Colon (tissue), 2 donors: ENCODE data around the gene STAMBP.
"Not testable (repeated sequence)": the region's sequence is repeated elsewhere in the genome, so short reads cannot be mapped to it uniquely, and the experiment has no call there.

ENCODE experiments used
- FAIRE-seq: peaks from 2 replicates; lab custom pipeline; 2012; peaks lifted over from hg19 to GRCh38; lab: Jason Lieb, UNC
- donor health status: control.
- donor health status: control.

The STAMBP gene

DNA sequence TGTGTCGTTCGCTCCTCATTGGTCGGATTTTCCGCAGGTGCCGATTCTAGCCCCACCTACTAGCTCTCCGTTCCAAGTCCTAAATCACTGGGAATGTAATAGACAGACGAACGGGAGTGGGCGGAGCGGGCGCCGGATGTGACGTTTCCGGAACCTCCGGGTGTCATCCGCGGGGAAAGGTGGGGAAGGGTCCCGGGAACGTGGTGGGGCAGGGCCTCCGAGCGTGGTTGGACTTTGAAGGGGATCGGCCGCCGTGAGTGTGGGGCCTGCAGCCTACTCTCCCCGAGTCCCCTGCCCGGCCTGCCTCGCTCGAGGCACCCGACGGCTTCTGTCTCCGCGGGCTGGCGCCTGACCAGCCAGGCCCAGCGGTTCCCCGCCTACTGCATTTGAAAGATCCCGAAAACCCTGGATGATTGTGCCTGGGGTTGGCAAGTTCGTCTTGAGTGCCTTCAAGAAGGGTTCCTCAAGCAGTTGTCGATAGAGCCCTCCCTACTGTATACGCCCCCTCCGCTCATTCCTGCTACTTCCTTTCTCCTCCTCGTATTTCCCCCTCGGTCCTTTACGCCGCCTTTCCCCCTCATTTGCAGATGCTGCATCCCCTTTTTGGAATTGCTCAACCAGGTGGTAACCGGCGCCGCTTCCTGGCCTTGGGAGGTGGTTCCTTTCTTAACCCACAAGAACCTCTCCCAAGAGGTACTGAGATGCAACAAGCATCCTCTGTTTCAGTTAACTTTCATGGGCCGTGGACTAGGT is at the start of gene STAMBP:
TSS of gene STAMBP (plus strand) at position 144 of the 753 bp plus-strand sequence. CDS start 1,896 bp downstream, outside the sequence.
- peak; percentile 49 for FAIRE-seq

DNA sequence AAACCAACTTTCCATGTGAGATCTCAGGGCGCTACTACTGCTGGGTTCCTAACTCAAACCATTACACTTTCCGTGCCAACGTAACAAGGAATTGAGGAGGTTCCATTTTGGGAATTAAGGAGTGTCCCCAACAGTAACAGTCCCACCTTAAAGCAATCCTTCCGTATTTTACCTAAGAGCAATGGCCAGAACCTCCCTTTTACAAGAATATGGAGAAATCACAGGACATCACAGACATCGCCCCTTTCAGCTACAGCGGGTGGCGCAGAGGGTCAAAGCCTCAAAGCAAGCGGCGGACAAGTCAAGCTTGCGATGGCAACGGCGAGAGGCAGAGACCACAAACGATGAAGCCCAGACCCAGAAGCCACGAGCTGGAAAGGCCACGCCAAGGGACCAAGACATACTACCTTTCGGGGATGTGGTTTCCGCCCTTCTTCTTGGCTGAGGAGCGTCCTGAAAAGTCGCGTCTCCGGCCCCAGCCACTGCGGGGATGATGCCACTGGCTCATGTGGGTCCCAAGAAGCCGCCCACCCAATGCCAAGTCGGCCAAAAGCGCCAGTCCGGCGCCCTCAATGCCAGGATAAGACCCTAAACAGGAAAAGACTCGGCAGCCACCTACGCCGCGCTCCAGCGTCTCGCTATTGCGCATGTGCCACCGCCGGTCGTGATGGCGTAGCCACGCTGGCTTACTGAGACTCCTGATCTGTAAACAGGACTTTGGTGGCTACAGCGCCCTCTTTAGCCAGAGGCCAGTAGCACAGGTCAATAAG is 49.1 kb upstream of the STAMBP start, which contains the start of gene DUSP11:
TSS of gene DUSP11 (minus strand) at position 637 of the 770 bp plus-strand sequence. CDS start at position 508, 129 bp downstream.
- no peak for FAIRE-seq

DNA sequence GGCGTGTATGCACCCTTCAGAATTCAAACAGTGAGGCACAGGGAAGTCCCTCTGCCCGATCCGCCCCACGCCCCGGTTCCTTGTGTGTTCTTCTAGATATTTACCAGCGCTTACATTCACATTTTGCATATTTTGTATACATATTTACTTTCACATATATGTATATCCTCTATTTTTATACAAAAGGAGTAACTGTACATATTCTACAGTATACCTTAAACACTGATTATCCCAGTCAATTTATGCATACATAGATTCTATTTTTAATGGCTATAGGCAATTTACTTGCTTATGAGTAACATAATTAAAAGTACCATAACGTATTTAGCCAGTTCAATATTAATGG is 48.6 kb upstream of the STAMBP start:
- no peak for FAIRE-seq

DNA sequence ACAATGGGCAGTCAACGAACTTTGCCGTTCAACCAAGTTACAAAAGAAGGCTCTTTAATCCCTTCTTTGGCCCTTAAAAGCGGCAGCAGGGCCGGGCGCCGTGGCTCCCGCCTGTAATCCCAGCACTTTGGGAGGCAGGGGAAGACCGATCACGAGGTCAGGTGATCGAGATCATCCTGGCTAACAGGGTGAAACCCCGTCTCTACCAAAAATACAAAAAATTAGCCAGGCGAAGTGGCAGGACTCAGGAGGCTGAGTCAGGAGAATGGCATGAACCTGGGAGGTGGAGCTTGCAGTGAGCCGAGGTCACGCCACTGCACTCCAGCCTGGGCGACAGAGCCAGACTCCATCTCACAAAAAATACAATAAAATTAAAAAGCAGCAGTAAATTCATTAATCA is 45.4 kb upstream of the STAMBP start:
- not testable (repeated sequence) for FAIRE-seq

DNA sequence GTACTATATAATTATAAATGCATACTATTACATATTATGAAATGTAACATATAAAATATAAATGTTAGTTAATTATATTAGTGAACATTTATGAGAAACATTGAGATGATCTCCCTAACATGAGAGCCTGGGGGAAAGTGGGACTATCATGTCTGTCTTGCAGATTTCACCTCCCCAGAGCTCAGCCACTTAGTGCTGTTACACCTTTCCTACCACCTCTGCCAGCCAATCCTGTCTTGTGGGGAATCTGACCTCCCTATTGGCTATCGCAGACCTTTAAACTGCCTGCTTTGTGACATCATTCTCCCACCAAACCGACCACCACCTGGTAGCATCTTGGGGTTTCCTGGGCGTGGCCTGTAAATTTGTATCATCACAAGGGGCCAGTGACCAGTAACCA is 44.9 kb upstream of the STAMBP start, which contains the start of gene C2orf78:
TSS of gene C2orf78 (plus strand) at position 301 of the 400 bp plus-strand sequence. CDS start 127 bp downstream, outside the sequence.
- not testable (repeated sequence) for FAIRE-seq

DNA sequence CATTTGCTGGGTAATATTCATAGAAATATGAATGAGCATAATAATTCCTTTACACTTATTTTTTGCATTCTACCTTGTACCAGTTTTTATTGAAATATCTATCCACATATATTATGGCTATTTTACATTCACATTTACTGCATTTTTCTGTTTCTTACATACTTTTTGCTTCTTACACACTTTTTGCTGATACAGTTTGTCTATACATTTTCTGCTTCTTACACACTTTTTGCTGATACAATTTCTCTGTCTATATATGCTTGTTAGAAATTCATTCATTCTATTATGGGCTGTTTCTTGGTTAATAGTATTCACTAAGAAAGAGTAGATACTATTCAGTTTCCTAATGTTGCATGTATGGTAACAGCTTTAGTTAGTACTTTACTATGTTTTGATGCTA is 16.9 kb upstream of the STAMBP start:
- no peak for FAIRE-seq

DNA sequence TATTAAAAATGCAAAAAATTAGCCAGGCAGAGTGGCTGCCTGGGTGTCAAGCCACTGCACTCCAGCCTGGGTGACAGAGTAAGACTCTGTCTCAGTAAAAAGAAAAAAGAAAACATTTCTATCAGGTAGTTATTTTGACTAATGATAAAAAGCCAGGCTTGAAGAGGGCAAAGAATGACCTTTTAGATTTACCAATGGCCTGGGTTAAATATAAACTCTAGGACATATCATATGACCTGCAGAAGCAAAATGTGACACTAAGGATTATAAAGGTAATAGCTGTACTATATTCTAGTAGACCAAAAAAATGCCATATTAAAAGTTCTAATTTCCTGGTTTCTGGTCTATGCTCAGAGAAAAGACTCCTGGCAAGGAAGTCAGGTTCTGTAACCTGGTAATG is 16.1 kb upstream of the STAMBP start:
- FAIRE-seq, result no peak

DNA sequence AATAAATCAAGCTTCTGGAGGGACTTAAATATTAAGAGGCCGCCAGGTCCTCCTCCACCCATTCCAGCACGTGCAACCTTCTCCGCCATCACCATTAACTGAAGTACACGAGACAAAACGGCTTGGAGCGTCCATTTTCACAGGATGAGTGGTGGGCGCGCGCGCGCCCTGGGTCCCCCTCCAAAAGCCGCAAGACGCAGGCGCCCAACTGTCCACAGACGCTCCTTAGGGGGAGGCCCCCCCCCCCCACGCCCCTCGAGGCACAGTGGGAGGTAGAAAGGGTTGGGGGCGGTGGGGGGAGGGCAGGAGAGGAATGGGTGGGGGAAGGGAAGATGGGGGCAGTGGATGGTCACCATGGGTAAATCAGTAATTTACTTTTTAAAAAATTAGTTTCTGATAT is 10.5 kb upstream of the STAMBP start:
- FAIRE-seq, result no peak

DNA sequence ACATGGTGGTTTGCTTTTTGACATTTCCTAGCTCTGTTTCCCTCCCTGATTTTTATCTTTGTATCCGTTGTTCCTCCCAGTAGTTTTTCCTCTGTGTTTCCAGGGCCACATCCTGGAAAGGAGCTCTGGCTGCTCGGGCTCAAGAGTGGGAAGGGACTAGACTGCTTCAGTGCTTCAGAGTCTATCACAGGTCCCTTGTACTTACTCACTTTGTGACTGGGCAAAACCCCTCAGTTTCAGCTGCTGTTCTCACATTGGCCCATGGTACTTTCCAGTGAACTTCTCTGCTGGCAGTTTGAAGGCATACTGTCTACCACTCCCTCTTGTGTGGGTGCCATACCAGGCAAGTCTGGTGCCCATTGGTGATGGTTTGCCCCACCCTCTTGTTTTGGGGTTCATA is 7.5 kb upstream of the STAMBP start:
- no peak for FAIRE-seq

DNA sequence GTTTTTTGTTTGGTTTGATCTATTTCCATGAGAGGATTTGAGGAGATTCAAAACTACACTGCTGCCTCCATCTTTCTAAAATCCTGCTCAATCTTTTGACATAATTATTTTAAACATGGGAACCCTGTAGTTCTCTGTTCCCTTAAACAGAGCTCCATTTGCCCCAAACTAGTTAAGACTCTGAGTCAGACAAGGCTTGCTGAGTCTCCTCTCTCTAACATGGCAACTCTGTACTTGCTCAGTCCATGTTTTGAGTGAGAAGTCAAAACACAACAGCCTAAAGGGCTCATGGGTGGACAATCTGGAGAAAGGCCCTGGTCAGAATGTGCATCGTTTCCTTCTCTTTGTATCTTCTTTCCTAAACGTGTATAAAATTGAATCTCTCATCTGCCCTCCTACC is 7.1 kb upstream of the STAMBP start:
- FAIRE-seq, result no peak

DNA sequence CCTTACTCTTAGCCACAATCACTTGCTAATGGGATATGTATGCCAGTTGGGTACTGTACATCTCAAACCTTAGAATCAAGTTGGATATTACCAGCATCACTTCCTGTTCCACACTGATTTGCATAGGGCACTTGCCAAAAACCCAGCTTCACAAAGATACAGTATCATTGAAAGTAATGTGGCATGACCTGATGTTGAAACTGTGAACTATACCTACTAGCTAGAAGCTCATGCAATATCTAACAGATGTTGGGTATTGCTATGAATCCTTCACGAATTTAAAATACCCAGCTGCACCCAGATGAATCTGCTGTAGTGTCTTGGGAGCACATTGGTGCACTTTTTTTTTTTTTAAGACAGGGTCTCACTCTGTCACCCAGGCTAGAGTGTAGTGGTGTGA is 6.5 kb upstream of the STAMBP start:
- FAIRE-seq, result no peak

DNA sequence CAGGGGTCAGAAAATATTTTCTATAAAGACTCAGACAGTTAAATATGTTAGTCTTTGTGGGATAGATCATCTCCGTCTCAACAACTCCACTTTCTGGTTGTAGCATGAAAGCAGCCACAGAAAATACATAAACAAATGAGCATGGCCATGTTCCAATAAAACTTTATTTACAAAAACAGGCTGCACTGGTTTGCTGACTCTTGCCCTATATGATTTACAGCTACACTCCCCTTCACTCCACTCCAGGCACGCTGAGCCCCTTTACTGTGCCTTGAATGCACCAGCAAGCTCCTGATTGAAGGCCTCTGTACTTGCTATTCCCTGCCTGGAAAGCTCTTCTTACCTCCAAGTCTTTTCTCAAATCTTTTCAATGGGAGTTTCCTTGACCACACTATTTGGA is 5.8 kb upstream of the STAMBP start:
- FAIRE-seq, result no peak

DNA sequence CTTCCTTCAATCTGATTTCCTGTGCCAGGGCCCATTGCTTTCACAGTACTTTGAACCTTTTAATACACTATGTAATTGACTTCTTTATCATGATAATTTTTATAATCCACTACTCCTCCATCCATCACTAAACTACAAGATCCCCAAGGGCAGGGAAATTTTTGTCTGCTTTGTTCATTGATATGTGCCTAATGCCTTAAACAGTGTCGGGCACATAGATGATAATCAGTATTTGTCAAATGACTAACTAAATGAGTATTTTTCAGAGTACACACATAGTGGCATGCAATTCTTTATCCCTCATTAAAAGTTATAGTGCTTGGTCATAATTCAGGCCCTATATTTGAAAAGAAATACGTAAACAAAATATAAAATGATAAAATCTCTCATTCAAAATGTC is 5.3 kb upstream of the STAMBP start:
- no peak for FAIRE-seq

DNA sequence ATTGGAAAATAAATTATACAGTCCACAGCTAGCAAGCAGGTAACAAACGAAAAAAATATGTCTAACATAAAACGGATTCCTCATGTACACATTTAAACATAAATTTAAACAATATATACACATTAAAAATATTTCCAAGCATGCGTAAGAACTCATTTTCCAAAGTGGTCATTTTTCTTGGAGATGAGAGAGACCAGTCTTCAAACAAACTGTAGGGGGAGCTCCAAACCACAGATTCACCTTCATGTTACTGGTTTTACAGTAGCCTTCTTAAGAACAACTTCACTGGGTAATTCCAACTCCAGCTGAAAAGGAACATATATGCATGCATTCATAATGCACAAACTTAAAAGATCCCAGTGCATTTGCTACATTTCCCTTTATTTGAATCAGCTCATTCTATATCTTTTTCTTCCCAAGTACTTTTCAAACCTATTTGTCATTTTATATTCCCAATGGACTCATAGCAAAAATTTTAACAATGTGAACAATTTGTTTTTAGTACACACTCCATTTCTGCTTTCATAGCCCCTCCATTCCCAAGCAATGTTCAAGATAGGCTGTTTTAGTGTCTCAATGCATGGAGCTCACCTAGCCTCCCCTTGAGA is 4.7 kb upstream of the STAMBP start:
- no peak for FAIRE-seq

DNA sequence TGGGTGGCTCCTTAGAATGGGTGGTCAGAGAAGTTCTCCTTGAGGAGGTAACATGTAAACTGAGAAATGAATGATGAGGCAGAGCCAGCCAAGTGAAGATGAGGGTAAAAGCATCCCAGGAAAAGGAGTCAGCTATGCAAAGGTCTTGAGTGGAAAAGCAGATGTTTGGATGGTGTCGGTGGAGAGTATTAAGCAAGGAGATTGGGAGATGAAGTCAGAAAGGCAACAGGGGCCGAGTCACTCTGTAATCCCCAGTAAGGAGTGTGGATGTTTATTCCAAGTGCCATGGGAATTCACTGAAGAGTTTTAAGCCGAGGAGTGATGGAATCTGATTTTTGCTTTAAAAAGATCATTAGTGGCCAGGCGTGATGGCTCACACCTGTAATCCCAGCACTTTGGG is 3.4 kb upstream of the STAMBP start:
- FAIRE-seq, result no peak

DNA sequence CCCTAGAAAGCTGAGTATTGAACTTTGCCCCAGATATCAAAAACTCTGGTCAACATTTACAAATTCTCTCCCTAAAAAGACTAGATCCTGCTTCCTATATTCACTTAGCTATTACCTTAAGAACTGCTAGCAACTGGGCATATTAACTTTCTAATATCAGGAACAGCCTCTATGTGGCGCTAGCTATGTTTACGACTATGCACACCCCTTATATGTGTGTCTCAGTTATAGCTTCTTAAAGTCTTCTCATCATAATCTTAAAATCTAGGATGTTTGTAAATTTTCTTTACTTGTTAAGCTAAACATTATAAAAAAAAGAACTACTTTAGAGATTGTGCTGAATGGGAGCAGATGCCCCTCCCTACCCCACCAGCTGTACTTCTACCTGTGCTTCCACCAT is 1.7 kb upstream of the STAMBP start:
- FAIRE-seq, result no peak

DNA sequence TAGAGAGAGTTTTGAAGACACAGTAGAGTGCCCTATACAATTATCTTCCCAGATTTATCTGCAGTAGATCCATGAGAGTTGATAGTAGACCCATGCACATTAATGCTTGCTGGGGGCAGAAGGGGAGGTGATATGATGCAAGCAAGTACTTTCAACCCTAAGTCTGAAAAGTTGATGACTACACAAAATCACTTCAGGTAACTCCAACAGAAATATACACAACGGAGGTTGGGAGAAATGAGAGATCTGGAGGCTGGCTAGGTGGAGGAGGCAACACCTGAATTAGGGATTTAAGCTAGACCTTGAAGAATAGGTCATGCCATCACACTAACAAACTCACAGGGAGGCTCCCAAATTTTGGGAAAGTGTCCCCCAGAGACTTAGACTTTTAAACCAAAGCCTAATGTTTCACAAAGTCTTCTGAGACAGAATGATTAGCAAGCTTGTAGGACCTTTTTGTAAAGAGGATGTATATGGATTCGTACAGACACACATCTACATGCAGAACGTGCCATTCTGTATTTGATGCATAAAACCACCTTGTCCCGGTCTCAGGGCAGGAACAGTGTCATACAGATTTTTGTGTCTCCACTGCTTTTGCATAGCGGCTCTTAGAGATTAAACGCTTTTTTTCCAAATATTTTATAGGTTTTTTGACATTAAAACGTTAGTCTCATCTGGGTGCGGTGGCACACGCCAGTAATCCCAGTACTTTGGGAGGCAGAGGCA is 937 bp upstream of the STAMBP start:
- no peak for FAIRE-seq

DNA sequence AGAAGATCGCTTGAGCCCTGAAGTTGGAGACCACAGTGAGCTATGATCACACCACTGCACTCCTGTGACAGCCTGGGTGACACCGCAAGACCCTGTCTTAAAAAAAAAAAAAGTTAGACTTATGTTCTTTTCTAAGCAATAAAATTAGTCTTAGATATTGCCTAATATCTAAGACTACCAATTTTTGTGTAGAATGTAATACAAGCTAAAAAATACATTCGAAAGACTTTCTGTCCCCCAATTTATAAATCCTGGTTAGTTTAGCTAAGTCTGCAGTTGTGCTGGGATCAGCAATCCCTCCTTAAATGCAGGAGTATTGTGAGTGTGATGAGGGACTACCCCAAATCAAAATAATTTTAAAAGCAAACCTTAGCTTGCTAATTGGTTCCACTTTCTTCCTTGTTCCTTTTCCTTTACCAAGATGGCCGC is 358 bp upstream of the STAMBP start:
- no peak for FAIRE-seq

DNA sequence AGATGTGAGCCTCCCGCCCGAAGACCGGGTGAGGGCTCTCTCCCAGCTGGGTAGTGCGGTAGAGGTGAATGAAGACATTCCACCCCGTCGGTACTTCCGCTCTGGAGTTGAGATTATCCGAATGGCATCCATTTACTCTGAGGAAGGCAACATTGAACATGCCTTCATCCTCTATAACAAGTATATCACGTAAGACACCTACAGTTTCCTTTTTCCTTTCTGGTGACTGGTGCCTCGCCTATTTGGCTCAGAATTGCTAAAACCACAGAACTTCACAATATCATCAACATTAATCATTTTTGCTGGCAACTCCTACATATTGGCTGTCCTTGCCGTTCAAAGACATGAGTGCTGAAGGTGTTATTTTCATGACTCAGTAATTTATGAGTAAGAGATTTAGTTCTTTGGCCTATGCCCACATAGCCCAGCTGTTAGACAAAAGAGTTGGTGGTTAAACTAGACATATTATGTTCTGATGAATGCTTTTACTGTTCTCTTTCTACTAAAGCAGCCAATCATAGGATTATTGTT is 2.2 kb downstream of the STAMBP start:
- no peak for FAIRE-seq

DNA sequence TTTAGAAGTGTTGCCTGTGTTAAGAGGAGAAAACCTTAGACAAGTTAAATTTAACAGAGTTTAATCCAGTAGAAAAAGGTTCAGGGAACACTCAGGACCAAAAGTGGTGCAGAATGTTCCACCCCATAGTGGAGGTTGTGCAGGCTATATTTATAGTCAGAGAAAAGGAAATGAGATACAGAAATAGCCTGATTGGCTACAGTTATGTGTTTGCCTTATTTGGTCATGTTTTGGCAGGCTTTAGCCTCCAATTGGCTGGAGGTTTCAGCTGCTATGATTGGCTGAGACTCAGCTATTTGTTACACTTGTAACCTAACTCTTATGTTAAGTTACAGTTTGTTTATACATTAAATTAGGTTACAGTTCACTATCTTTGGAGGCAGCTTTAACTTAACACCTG is 4.2 kb downstream of the STAMBP start:
- FAIRE-seq, result no peak

DNA sequence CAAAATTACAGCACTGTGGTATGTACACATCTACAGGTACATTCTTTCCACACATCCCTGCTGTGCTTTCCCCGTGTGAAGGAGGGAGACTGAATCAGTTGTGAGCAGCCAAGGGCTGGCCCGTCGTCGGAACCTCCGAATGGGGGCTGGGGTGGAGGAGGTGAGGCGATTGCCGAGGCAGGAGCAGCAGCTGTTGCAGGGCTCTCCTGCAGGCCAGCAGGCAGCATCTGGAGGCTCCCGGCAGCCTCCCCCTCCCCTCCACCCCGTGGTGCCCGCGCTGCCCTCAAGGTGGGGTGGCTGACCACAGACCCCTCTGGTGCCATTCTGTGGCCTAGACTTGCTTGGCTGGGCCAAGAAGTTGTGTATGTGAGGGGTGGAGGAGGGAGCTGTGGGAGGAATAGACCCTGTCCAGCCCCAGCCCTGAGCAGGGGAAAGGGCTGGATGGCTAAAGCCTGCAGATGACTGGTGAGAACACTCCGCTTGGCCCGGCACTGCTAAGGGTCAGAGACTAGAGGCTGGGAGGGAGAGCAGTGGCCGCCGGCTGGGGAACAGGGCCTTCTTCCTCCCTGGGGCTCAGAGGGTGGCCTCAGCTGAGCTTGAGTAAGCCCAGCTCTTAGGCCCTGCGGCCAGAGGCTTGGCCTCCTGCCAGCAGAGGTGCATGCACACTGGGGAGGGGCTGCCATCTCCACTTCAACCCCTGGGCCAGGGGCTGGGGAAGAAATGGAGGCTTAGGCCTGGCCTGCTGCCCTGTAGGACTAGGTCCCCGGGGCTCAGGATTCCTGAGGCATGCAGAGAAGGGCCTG is 7.6 kb downstream of the STAMBP start:
- FAIRE-seq, result no peak
